CD4-positive, alpha-beta T cell treated with Interleukin-2 at 100 ng/mL for 4 hours (primary cell): ENCODE data around the gene NR6A1.
A peak's percentile ranks its signal among the peaks of the same experiment; 100 is the strongest.

Source experiments
- DNase-seq: peaks from one replicate; pipeline ENCODE4 v3.0.0-alpha.2; 2020; ENCODE audit warnings: low spot score

The NR6A1 gene

GRCh38 chr9:124686918-124687317, 84.2 kb downstream of the NR6A1 start:
- DNase-seq: no peak

- DNase-seq: no peak
These were observed 85.9 kb downstream of the NR6A1 start for GRCh38 chr9:124685217-124685616.

DNA sequence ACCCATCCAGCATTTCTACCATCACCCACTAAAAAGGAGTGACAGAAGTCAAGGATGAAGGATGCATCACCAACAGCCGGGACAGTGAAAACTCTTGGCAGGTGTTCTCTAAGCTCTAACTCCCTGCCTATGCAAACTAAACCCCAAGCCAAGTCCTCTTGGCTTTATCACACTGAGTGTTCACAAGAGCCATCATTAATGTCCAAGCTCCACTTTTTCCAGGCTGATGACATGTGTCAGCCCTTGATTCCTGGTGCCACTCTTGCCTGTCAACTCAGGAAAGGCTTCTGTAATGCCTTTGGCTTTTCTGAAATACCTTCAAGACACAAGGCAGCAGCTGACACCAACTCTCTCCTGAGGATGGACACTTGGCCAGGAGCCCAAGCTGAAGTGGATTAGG, 86.9 kb downstream of the NR6A1 start:
- no peak for DNase-seq

GRCh38 chr9:124683043-124683442, 88.1 kb downstream of the NR6A1 start:
- DNase-seq: no peak

DNA sequence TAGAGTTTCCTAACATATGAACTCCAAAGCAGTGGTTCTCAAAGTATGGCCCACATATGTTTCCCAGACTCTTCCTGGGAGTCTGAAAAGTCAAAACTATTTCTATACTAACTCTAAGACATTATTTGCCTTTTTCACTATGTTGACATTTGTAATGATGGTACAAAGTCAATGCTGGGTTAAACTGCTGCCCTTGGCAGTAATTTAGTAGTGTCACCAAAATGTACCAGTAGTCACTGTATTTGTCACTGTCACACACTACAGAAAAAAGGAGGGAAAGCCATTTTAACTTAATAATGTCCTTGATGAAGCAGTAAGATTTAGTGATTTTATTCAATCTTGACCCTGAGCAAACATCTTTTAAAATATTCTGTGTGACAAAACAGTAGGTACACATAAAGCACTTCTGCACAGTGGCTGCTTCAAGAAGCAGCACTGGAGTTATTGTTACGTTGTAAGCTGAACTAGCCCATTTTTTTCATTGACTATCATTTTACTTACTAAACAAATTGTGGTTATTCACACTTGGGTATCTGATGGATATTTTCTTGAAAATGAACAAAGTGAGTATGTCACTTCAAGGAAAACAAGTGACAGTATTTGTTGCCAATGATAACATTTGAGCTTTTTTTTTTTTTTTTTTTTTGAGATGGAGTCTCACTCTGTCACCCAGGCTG, 90.3 kb downstream of the NR6A1 start:
- no peak for DNase-seq

DNA sequence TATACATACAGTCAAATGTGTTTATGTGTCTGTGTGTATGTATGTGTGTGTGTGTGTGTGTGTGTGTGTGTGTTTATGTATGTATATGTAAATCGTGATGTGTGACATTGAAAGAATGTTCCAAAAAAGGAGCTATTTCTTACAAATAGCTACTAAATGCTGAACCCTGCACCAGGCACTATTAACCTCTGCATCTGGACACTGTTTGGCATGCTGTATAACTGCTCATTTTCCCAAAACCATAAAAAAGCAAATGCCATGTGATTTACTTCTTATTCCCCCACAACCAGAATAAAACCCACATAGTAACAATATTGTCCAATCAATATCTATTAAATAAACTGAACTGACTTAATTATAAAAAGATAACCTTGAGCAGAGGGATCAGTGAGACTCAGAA, 91.1 kb downstream of the NR6A1 start:
- DNase-seq: no peak

- no peak for DNase-seq
These were observed 95.0 kb downstream of the NR6A1 start for GRCh38 chr9:124676159-124676551.

DNA sequence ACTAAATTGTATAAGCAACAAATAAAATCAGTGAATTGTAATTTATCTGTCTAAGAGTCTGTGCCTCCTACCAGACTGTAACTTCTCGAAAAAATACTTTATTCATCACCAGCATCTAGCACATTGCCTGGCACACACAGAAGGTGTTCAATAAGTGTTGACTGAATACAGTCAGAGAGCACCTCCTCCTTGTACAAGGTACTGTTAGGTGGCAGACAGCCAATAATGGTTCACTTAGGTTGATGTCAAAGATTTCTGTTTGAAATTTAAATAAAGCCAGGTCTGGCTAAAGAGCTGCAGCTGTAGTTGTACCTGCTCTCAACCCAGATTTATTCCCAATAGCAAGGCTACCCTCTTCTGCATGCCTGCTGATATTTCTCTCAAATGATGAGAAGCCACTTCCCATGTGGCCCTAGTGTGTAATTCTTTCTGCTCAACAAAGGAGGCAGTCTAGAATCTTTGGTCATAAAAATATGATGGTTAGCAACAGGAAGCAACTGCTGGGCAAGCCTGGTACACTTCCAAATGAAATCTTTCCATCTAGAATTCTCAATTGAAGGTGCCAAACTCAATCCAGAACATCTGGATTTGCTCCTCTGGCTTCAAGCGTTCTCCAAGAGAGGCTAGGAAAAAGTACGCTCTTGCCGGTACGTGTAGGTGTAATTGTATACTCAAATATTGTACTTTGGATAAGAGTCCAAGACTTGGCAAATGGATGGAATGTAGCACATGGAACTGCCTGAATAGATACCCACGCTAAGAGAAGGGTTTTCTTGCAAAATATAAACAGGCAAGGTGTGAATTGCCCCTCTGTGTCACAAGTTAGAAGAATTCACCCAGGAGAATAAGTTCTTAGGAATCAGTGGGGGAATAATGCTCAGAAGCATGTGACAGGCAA, 95.6 kb downstream of the NR6A1 start:
- DNase-seq: no peak

DNA sequence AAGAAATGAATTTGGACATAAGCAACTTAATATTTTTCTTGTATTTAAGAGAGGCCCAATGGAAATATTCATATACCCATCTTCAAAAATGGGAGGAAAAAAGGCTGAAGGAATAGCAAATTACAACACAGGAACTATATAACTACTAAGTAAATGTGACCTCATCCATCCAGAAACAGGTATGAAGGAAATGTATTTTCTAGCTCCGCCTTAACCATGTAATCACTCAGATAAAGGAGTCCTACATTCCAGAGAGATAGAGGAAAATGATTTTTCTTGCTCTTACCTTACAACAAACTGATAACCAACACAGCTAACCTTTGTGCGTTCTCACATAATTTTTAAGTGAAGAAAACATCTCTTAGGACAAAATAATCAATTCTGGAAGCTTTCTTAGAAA, 96.5 kb downstream of the NR6A1 start:
- no peak for DNase-seq

- no peak for DNase-seq
These were observed 98.0 kb downstream of the NR6A1 start for GRCh38 chr9:124673063-124673462.

DNA sequence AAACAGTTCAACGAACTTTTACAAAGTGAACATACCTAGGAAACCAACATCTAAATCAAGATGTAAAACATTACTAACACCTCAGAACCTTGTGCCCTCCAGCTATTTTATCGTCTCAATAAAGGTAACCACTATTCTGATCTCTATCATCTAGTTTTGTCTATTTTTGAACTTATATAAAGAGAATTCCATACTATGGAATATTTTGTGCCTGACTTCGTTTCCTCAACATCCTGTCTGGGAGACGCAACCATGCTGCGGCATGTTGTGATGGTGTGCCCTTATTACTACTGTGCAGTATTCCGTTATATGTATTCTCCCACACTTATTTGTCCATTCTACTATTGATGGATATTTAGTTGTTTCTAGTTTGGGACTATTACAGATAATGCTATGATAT, 99.2 kb downstream of the NR6A1 start:
- DNase-seq: no peak

DNA sequence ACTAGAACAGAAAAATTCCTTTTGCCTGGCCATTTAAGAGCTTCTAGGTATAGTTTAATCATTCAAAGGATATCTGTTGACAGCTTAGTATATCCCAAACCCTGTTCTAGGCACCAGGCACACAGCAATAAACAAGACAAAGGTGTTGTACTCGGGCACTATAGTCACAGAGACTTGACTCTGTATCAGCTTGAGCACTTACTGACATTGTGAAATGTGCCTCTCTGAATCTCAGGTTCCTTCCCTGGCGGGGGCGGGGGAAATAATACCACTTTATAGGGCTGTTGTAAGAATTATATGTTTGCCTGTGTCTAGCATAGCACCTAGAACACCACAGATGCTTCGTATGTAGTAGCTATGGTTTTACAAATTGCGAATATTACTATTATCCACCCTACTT, 104.5 kb downstream of the NR6A1 start:
- DNase-seq: no peak

DNA sequence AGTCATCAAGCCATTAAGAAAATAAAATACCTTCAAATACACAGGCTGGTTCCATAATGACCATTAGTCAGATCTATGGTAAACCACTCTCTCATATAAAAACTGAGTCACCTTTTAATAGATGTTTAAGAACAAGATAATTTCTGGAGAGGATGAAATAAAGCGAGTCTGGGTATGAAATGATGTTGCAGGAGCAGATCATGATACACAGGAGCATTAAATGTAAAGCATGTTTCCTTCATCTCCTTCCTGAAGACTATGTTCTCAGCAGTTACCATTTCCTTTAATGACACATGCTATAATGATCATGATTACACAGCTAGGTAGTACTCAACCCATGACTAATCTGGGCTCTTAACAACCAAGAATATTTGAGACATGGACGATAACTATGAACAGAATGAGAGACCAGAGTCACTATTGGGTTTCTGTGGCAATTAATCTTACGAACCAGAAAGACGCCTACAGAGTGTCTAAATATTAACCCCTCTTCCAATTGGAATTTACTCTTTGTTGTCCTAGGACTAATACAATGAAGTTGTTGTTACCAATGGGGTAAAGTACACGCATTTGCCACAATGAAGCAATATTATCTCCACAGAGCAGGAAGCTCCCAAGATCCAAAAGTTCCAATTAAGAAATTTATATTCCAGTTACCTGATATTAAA, 105.6 kb downstream of the NR6A1 start:
- no peak for DNase-seq

DNA sequence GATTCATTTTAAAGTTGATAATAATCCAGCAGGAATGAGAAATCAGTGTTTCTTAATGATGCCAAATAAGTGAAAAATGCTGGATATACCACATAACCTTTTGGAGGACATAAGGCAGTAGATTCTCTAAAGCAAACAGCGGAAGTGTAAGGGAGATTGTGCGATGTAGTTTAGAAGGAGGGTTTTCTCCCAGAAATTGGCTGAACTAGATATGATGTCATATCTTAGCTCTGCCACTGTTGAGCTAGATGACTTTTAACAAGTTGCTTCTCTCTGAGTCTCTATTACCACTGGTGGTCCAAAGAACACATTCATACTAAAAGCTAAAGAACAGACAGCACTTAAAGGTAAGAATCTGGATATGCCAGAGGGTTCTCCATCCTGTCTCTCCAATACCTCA, 107.0 kb downstream of the NR6A1 start:
- no peak for DNase-seq

DNA sequence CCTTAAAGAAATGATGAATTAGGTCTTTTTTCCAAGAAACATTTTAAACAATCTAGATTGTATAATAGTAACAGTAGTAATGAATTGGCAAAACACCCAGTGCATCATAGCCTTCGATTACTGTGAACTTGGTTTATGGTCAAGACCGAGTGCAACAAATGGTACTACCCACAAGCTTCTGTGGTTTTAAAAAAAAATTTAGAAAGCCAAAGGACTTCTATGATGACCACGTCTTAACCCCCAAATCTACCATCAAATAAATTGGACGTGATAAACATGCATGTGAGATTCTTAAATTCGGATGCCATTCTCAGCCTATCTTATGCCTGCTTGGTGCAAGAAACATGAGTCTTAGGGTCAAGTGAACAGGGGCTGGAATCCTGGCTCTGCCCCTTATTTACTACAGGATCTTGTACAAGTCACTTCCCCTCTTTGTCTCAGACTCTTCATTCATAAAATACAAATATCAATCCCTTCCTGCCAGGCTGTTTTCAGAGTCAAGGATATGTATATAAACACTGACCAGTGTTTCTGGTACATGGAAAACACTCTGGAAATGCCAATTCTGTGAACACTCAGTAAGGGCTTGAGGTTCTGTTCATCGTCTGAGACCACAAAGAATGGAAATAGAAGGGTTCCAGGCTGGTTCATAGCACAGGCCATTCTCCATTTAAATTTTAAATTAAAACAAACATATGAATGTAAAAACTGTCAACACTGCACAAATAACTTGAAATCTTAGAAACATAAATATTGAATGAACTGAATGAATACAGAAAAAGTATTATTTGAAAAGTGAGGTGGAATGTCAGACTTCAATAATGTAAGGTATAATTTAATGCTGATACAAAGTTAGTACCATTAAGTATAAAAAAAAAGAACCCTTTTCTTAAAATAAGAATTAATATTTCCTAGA, 107.8 kb downstream of the NR6A1 start:
- no peak for DNase-seq

DNA sequence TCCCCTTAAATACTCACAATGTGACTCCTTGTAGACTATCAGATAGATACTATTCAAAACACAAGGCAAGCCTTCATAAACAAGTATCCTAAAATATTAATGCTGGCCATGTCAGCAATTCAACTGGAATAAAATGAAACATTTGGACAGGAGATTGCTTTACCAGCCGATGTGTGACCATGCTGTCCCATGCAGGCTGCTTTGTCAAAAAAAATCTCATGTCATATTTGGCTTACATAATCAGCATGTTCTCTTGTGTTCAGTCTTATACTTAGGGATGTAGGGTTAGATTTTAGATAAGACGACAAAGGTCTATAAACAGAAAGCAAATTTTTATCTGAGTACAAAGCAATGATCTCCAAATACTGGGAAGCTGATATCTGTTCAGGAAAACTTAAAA, 108.5 kb downstream of the NR6A1 start:
- DNase-seq: no peak

DNA sequence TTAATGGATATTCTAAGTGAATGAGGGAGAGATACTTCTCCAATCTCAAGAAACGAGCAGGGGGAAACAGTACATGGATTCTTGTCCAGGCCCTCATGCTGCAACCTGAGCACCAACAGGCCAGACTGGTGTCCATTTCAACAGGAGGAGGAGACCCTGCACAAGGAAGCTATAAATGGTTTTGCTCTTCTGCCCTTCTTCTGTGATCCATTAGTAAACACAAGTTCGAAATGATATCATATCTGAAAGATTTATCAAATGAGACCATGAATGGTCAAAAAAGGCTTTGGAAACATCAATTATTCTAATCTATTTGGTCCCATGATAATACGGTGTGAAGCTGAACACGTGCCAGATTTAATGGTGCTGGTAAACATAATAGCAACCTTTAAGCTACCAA, 109.8 kb downstream of the NR6A1 start:
- no peak for DNase-seq

DNA sequence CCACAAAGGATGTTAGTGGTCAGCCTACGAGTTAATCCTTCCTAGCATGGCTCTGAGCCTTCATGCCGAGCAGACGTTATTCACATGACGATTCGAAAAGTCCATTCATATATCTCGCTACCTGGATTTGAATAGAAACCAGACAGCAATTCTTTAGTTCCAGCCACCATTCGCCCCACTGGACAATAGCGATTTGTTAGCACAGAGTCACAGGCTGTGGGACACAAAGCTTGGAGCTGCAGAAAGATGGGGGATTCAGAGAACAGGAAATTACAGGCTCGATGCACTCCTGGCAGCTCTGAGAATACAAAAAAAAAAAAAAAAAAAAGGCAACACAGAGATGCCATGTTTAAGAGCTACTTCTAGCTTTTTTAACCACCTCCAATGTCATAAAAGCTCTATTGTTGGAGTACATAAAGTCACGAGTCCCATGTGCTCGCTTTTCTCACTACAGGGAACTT, 110.7 kb downstream of the NR6A1 start:
- DNase-seq: no peak

DNA sequence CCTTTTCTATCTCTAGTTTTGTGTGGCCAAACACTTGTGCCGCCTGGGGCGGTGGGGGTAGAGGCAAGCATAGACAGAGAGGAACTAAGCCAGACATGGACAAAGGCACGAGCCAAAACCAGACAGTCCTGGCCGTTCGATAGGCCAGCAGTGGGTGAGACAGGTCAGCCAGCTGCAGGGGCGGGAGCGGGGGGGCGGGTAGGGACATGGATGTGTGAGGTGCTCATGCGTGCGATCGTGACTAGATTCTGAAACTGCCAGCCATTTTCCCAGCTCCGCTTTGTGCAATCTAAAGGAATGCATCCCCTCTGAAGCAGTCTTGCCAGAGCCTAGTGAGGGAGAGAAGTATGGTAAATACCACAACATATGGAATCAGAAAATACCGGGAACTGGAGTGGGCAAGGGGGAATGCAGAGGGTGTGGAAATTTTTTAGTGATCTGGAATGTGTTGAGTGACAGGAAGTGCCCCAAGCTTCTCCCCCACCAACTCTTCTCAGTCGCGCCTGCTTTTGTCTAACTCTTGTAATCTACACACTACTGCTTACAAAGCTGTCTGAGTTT, 111.9 kb downstream of the NR6A1 start:
- DNase-seq: peak; percentile 8

DNA sequence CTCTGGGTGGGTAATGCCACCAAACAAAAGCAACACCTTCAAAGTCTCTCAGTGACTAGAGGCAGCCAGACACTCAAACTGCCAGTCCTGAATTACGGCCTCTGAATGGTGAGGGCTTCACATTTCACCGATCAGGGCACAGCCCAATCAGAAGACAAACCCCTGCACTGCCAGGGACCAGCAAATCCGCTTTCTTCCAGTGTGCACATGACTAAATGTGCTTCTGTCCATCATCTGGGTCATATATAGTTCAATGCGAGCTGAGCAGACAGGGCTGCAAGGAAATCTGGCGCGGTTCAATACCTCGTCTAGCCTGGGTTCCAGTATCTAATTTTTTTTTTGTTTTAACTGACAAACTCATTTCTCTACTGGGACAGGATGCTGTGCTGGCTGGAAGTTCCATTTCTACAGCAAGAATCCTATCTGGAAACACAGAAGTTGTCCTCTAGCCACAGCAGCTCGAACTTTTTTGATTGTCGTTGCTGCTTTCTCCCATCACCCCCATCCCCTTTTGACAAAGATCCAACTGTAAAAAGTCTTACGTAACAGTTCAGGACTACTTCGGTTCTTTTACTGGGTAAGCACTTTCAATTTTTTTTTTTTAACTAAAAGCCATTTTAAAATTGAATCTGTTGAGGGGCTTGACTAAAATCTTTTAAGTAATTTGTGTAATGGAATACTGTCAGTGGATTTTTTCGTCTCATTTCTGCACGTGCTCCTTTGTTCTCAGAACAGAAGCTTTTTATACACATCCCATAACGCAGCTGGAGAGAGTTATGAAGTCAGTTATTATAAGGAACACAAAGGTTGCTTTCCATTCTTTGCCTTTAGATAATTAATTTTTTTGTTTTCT, 112.7 kb downstream of the NR6A1 start:
- DNase-seq: peak; percentile 40

GRCh38 chr9:124657516-124657915, 113.6 kb downstream of the NR6A1 start:
- no peak for DNase-seq
